ENCODE results near the gene VMP1. TPM values are rescaled to one million over a fixed set of nuclear protein-coding genes. Genes with fewer than 3 reads are reported as not detected.

Gene VMP1
- total RNA-seq, 1 experiment from 2014 or later = 72.8 TPM

GRCh38 chr17:59730268-59730834 lies 22.9 kb downstream of the VMP1 start (continued):
- TF ChIP-seq ATF6 (CRISPR knock-in tag; IDR thresholded peaks at IDR 0.05) (no peak), ZNF281 (CRISPR knock-in tag; IDR thresholded peaks at IDR 0.05) (no peak), TEAD4 (CRISPR knock-in tag; IDR thresholded peaks at IDR 0.05) (no peak), ZNF425 (CRISPR knock-in tag; conservative IDR thresholded peaks at IDR 0.05) (no peak)

- TF ChIP-seq ZNF281 (CRISPR knock-in tag; IDR thresholded peaks at IDR 0.05) (no peak), SP1 (CRISPR knock-in tag; conservative IDR thresholded peaks at IDR 0.05) (no peak), TEAD4 (CRISPR knock-in tag; IDR thresholded peaks at IDR 0.05) (no peak), AR (CRISPR knock-in tag; IDR thresholded peaks at IDR 0.05) (no peak), GABPB1 (CRISPR knock-in tag; IDR thresholded peaks at IDR 0.05) (no peak), ZNF396 (CRISPR knock-in tag; IDR thresholded peaks at IDR 0.05; ENCODE audit: borderline replicate concordance) (no peak), GTF2I (CRISPR knock-in tag; conservative IDR thresholded peaks at IDR 0.05) (no peak)
- H3K9me3 Mint-ChIP-seq = no peaks in the 10 kb centered on the region
- H3K4me1 Mint-ChIP-seq = no peaks in the 10 kb centered on the region
- ATAC-seq (no peak), DNase-seq (ENCODE audit: low spot score) (no peak)
- H3K36me3 Mint-ChIP-seq = peaks cover 4% of the 10 kb centered on the region; the same call in 1 of the 2 replicates
- no peaks in the 10 kb centered on the region for H3K27me3 Mint-ChIP-seq (ENCODE audit: low read depth)
- H3K27ac Mint-ChIP-seq = no peak overlapping the region
- CTCF ChIA-PET = interaction anchor here (0.9 kb wide), 1 partner anchor 231 kb away, joined by 3 read pairs; the partner anchor contains the start of gene RNFT1
- POLR2A ChIA-PET = no interaction called here
- no peak overlapping the region for H3K4me3 Mint-ChIP-seq
These were observed 26.2 kb downstream of the VMP1 start for GRCh38 chr17:59733697-59734096.

All from WTC11 (cell line).